Sigmoid colon (tissue), 7 donors: ENCODE data around the gene SMYD1. TPM values are rescaled to one million over a fixed set of nuclear protein-coding genes. Genes with fewer than 3 reads are reported as not detected.

Source experiments
- DNase-seq: peaks from one replicate; pipeline ENCODE4 v3.0.0-alpha.2; 2019
- H3K27ac ChIP-seq, 4 donors: fragments of 200-600 bp; sonication (generic); one replicate each; pipeline ENCODE4 v1.5.1; 2016 to 2019; ENCODE audit warnings: mild to moderate bottlenecking in 1 of 4
- H3K27me3 ChIP-seq, 3 donors: fragments of 200-600 bp; sonication (generic); one replicate each; pipeline ENCODE4 v1.5.1; 2019; ENCODE audit warnings: mild to moderate bottlenecking in 1 of 3
- H3K36me3 ChIP-seq, 4 donors: fragments of 200-600 bp; sonication (generic); one replicate each; pipeline ENCODE4 v1.5.1; 2016 to 2019
- H3K4me1 ChIP-seq, 4 donors: fragments of 200-600 bp; sonication (generic); one replicate each; pipeline ENCODE4 v1.5.1; 2017 to 2019
- H3K4me3 ChIP-seq, 4 donors: fragments of 200-600 bp; sonication (generic); one replicate each; pipeline ENCODE4 v1.5.1; 2017 to 2019; ENCODE audit warnings: mild to moderate bottlenecking in 2 of 4, moderate library complexity in 1 of 4
- H3K9me3 ChIP-seq, 4 donors: fragments of 200-600 bp in 3 of 4; sonication (generic) in 3 of 4; one replicate each; pipeline versions ENCODE4 v1.5.1 to v1.6.1; 2013 to 2019
- CTCF ChIP-seq, 4 experiments: fragments of 450-650 bp in 3 of 4; fragments of 200-600 bp in 1 of 4; IDR thresholded peaks; one replicate each; pipeline ENCODE4 v1.5.1; 2016 to 2019; ENCODE audit warnings: antibody characterized with exemption in 4 of 4, mild to moderate bottlenecking in 3 of 4, moderate library complexity in 2 of 4
- EP300 ChIP-seq, 4 donors: sonication (generic); formaldehyde crosslinking; IDR thresholded peaks; one replicate each; pipeline ENCODE4 v1.6.1; 2017; ENCODE audit warnings: antibody characterized with exemption in 4 of 4
- POLR2A ChIP-seq, 2 donors: fragments of 450-650 bp; IDR thresholded peaks; one replicate each; pipeline ENCODE4 v1.6.1; 2016; ENCODE audit warnings: antibody characterized with exemption in 2 of 2, mild to moderate bottlenecking in 2 of 2, moderate library complexity in 2 of 2
- POLR2AphosphoS5 ChIP-seq, 4 donors: sonication (generic); formaldehyde crosslinking; IDR thresholded peaks; one replicate each; pipeline ENCODE4 v1.6.1; 2017; ENCODE audit warnings: antibody characterized with exemption in 4 of 4
- WGBS, 2 donors: extraction: QIAGEN DNeasy Blood & Tissue Kit; methylation state at CpG; one replicate each; pipeline ENCODE4 v1.1.7; 2013; 5-methylcytosine and 5-hydroxymethylcytosine counted together
- intact Hi-C: fragments of 100-400 bp; cut with DNase I; formaldehyde crosslinking; loops from one replicate; pipeline ENCODE4 v1.15.1; 2023
- polyA plus RNA-seq, 3 donors: library from polyadenylated mRNA; stranded (reverse); fragments of 200-250 nt; gene quantifications; one replicate each; pipeline ENCODE4 v1.2.3, GENCODE V29; 2013
- total RNA-seq, 4 donors: library from RNA; depleted of rRNA; stranded (reverse); fragments of >200 nt; gene quantifications; one replicate each; pipeline ENCODE4 v1.1.0, GENCODE V29; 2016
- donor health status: healthy with polysubstance abuse.
- donor health status: Bipolar disorder and iron deficiency.
- donor health status: healthy.

SMYD1 gene
- total and polyA plus RNA-seq, 7 donors = under 0.01 to 45.7 (median 17.3) TPM; not detected in 1

GRCh38 chr2:88048541-88048940, 19.1 kb upstream of the SMYD1 start:
- intact Hi-C loops = no loop called here
- TF ChIP-seq POLR2AphosphoS5 (IDR thresholded peaks at IDR 0.05) = no peak
- no peak for TF ChIP-seq POLR2A (IDR thresholded peaks at IDR 0.05)

GRCh38 chr2:88049622-88050021, 18.0 kb upstream of the SMYD1 start:
- intact Hi-C loops = no loop called here
- H3K36me3 ChIP-seq = no peaks in the 10 kb centered on the region
- H3K4me3 ChIP-seq = no peak overlapping the region
- peaks cover 0 to 35% (median 13%) of the 10 kb centered on the region in 4 donors for H3K4me1 ChIP-seq
- no peak for TF ChIP-seq EP300 (IDR thresholded peaks at IDR 0.05)
- TF ChIP-seq POLR2A (IDR thresholded peaks at IDR 0.05) = no peak
- TF ChIP-seq CTCF (IDR thresholded peaks at IDR 0.05) = no peak
- no peak for TF ChIP-seq POLR2AphosphoS5 (IDR thresholded peaks at IDR 0.05)
- no peaks in the 10 kb centered on the region for H3K9me3 ChIP-seq
- no peaks in the 10 kb centered on the region for H3K27me3 ChIP-seq
- 84 to 86% methylated on average over 1 of the region's 1 CpG for WGBS, 2 donors
- DNase-seq = no peak
- no peak overlapping the region for H3K27ac ChIP-seq

More at GRCh38 chr2:88048541-88048940, 19.1 kb upstream of the SMYD1 start:
- no peak overlapping the region for H3K4me3 ChIP-seq
- 96 to 97% methylated on average over 3 of the region's 3 CpGs for WGBS, 2 donors
- peaks cover 0 to 6% (median 0%) of the 10 kb centered on the region in 4 donors for H3K36me3 ChIP-seq
- DNase-seq = no peak
- no peaks in the 10 kb centered on the region for H3K9me3 ChIP-seq
- peaks cover 0 to 31% (median 7%) of the 10 kb centered on the region in 4 donors for H3K4me1 ChIP-seq
- no peak overlapping the region for H3K27ac ChIP-seq
- no peaks in the 10 kb centered on the region for H3K27me3 ChIP-seq

- H3K4me1 ChIP-seq = peaks cover 0 to 37% (median 18%) of the 10 kb centered on the region in 4 donors
- 83 to 90% methylated on average over 2 of the region's 2 CpGs for WGBS, 2 donors
- intact Hi-C loops = no loop called here
Observed at GRCh38 chr2:88051792-88052191, 15.8 kb upstream of the SMYD1 start.

GRCh38 chr2:88053296-88053695, 14.3 kb upstream of the SMYD1 start:
- WGBS, 2 donors = 20 to 28% methylated on average over 1 of the region's 1 CpG
- Histone ChIP-seq H3K4me1 (peaks cover 0 to 37% (median 18%) of the 10 kb centered on the region in 4 donors), H3K9me3 (no peaks in the 10 kb centered on the region), H3K27ac (peak overlapping the region in 3 of 4 donors; percentile 96 to 99 (median 98)), H3K4me3 (peak overlapping the region in 1 of 4 donors; percentile 75), H3K27me3 (no peaks in the 10 kb centered on the region), H3K36me3 (no peaks in the 10 kb centered on the region)
- intact Hi-C loops = no loop called here
- no peak for DNase-seq
- TF ChIP-seq POLR2AphosphoS5 (IDR thresholded peaks at IDR 0.05) (peak in 3 of 4 donors; percentile 22 to 52 (median 43)), POLR2A (IDR thresholded peaks at IDR 0.05) (no peak)

More at GRCh38 chr2:88051792-88052191, 15.8 kb upstream of the SMYD1 start:
- DNase-seq = no peak
- H3K4me3 ChIP-seq = no peak overlapping the region
- TF ChIP-seq POLR2AphosphoS5 (IDR thresholded peaks at IDR 0.05) (no peak), CTCF (IDR thresholded peaks at IDR 0.05) (no peak), POLR2A (IDR thresholded peaks at IDR 0.05) (no peak), EP300 (IDR thresholded peaks at IDR 0.05) (no peak)
- peak overlapping the region in 1 of 4 donors; percentile 22 for H3K27ac ChIP-seq
- no peaks in the 10 kb centered on the region for H3K27me3 ChIP-seq
- no peaks in the 10 kb centered on the region for H3K9me3 ChIP-seq
- no peaks in the 10 kb centered on the region for H3K36me3 ChIP-seq

- no peak for TF ChIP-seq CTCF (IDR thresholded peaks at IDR 0.05)
- TF ChIP-seq POLR2A (IDR thresholded peaks at IDR 0.05) = no peak
- no peak for TF ChIP-seq EP300 (IDR thresholded peaks at IDR 0.05)
- no peak for TF ChIP-seq POLR2AphosphoS5 (IDR thresholded peaks at IDR 0.05)
- H3K27me3 ChIP-seq = no peaks in the 10 kb centered on the region
- H3K9me3 ChIP-seq = no peaks in the 10 kb centered on the region
- 14 to 46% methylated on average over 10 of the region's 10 CpGs for WGBS, 2 donors
- H3K27ac ChIP-seq = peak overlapping the region; percentile 96 to 99 (median 98)
- no peak for DNase-seq
- H3K4me1 ChIP-seq = peaks cover 0 to 37% (median 18%) of the 10 kb centered on the region in 4 donors
- H3K36me3 ChIP-seq = no peaks in the 10 kb centered on the region
- peak overlapping the region; percentile 75 to 95 (median 86) for H3K4me3 ChIP-seq
- intact Hi-C loops = no loop called here
Observed at GRCh38 chr2:88053934-88054781, 13.5 kb upstream of the SMYD1 start.
